IMR-90 (cell line): ENCODE data around the gene CACNA2D3. TPM values are rescaled to one million over a fixed set of nuclear protein-coding genes. Genes with fewer than 3 reads are reported as not detected.

Experiments
- ATAC-seq: fragments of 200-7000 bp; cut with Tn5 transposase; 2 replicates; pipeline ENCODE4 v1.9.1; 2020; ENCODE audit warnings: low read depth, mild to moderate bottlenecking, moderate library complexity
- BruUV-seq: library from RNA; stranded (reverse); fragments of 400-500 nt; replicated peaks from 2 replicates; lab custom pipeline; 2021; lab: Mats Ljungman, UMichigan
- CTCF ChIA-PET: fragments of 300-600 bp; formaldehyde crosslinking; extraction: SDS; loops from one replicate; lab custom pipeline; 2021; ENCODE audit warnings: antibody characterized with exemption; lab: Yijun Ruan, JAX
- POLR2A ChIA-PET: fragments of 300-600 bp; sonication (Branson Sonifier 250); formaldehyde crosslinking; loops from one replicate; lab custom pipeline; 2022; ENCODE audit warnings: antibody characterized with exemption; ENCODE audit not compliant: unreplicated experiment; lab: Charles Lee
- DNase-seq: peaks from one replicate; pipeline ENCODE4 v3.0.0; 2013
- H2AFZ ChIP-seq: replicated peaks from 2 replicates; pipeline ENCODE3; 2013; ENCODE audit warnings: low read length, mild to moderate bottlenecking; ENCODE audit not compliant: poor library complexity
- H2AK5ac ChIP-seq: 2 replicates; pipeline ENCODE4 v1.6.1; 2013; ENCODE audit warnings: low read depth, low read length, inconsistent platforms
- H2AK9ac ChIP-seq: replicated peaks from 2 replicates; pipeline ENCODE3; 2013; ENCODE audit warnings: mild to moderate bottlenecking, low read depth, low read length, moderate library complexity; ENCODE audit not compliant: poor library complexity
- H2BK120ac ChIP-seq: 2 replicates; pipeline ENCODE4 v1.6.1; 2013; ENCODE audit warnings: low read depth, low read length, inconsistent platforms
- H2BK15ac ChIP-seq: 3 replicates; pipeline ENCODE4 v1.6.1; 2013; ENCODE audit warnings: low read depth, low read length, inconsistent platforms
- H2BK20ac ChIP-seq: 2 replicates; pipeline ENCODE4 v1.6.1; 2013; ENCODE audit warnings: low read depth, mild to moderate bottlenecking, inconsistent platforms, low read length, moderate library complexity
- H2BK5ac ChIP-seq: 2 replicates; pipeline ENCODE4 v1.6.1; 2013; ENCODE audit warnings: mild to moderate bottlenecking, low read depth, low read length, inconsistent platforms; ENCODE audit not compliant: poor library complexity, severe bottlenecking
- H3K14ac ChIP-seq: replicated peaks from 2 replicates; pipeline ENCODE4 v1.6.1; 2013; ENCODE audit warnings: low read depth, low read length, inconsistent platforms
- H3K18ac ChIP-seq: 2 replicates; pipeline ENCODE4 v1.6.1; 2013; ENCODE audit warnings: low read depth, low read length, control low read depth
- H3K23ac ChIP-seq: 2 replicates; pipeline ENCODE4 v1.6.1; 2013; ENCODE audit warnings: low read depth, low read length, inconsistent platforms
- H3K27ac ChIP-seq: 2 replicates; pipeline ENCODE4 v1.5.1; 2013; ENCODE audit warnings: mild to moderate bottlenecking, control low read depth, low read length; ENCODE audit not compliant: insufficient read depth
- H3K27me3 ChIP-seq: 2 replicates; pipeline ENCODE4 v1.6.1; 2013; ENCODE audit warnings: low read length; ENCODE audit not compliant: control insufficient read depth, insufficient read depth
- H3K36me3 ChIP-seq: 2 replicates; pipeline ENCODE4 v1.6.1; 2013; ENCODE audit warnings: low read length, mixed read lengths; ENCODE audit not compliant: control insufficient read depth, insufficient read depth
- H3K4ac ChIP-seq: 2 replicates; pipeline ENCODE4 v1.6.1; 2013; ENCODE audit warnings: low read depth, low read length, inconsistent platforms
- H3K4me1 ChIP-seq: 2 replicates; pipeline ENCODE4 v1.6.1; 2013; ENCODE audit warnings: low read length, mixed read lengths; ENCODE audit not compliant: control insufficient read depth, insufficient read depth
- H3K4me2 ChIP-seq: 2 replicates; pipeline ENCODE4 v1.6.1; 2013; ENCODE audit warnings: low read depth, mild to moderate bottlenecking, control low read depth, low read length, moderate library complexity
- H3K4me3 ChIP-seq: 2 replicates; pipeline ENCODE4 v1.5.1; 2013; ENCODE audit warnings: low read depth, mild to moderate bottlenecking, control low read depth, low read length, moderate library complexity; ENCODE audit not compliant: insufficient read depth
- H3K56ac ChIP-seq: 2 replicates; pipeline ENCODE4 v1.6.1; 2013; ENCODE audit warnings: low read length, inconsistent platforms; ENCODE audit not compliant: insufficient read depth; ENCODE audit errors: extremely low read depth
- H3K79me1 ChIP-seq, 2 experiments: 2 replicates each; pipeline ENCODE4 v1.6.1; 2013; ENCODE audit warnings: low read length in 2 of 2, inconsistent platforms in 1 of 2, low read depth in 1 of 2
- H3K9ac ChIP-seq: 2 replicates; pipeline ENCODE4 v1.6.1; 2013; ENCODE audit warnings: low read depth, low read length, control low read depth
- H3K9me1 ChIP-seq: 2 replicates; pipeline ENCODE4 v1.6.1; 2013; ENCODE audit warnings: low read length, inconsistent platforms; ENCODE audit not compliant: insufficient read depth
- H3K9me3 ChIP-seq: 2 replicates; pipeline ENCODE4 v1.6.1; 2013; ENCODE audit warnings: low read length; ENCODE audit not compliant: control insufficient read depth, insufficient read depth
- H4K20me1 ChIP-seq: 2 replicates; pipeline ENCODE4 v1.6.1; 2013; ENCODE audit warnings: low read length, inconsistent platforms; ENCODE audit not compliant: insufficient read depth
- H4K5ac ChIP-seq: 2 replicates; pipeline ENCODE4 v1.6.1; 2013; ENCODE audit warnings: mild to moderate bottlenecking, low read depth, low read length, control low read depth
- H4K8ac ChIP-seq, 2 experiments: 2 replicates each; pipeline ENCODE4 v1.6.1; 2013; ENCODE audit warnings: low read depth in 2 of 2, low read length in 2 of 2, control low read depth in 1 of 2, inconsistent platforms in 1 of 2
- H4K91ac ChIP-seq: 2 replicates; pipeline ENCODE4 v1.6.1; 2013; ENCODE audit warnings: low read depth, low read length, inconsistent platforms; ENCODE audit not compliant: insufficient read depth
- FOS ChIP-seq: fragments of 150-350 bp; IDR thresholded peaks from 2 replicates; pipeline ENCODE4 v1.6.1; 2016; ENCODE audit warnings: low read depth, low read length
- MAFK ChIP-seq: IDR thresholded peaks from 2 replicates; pipeline ENCODE4 v1.6.1; 2012; ENCODE audit warnings: low read depth, low read length, improper control_type of control experiment
- RFX5 ChIP-seq: IDR thresholded peaks from 2 replicates; pipeline ENCODE4 v1.8.0; 2012; ENCODE audit warnings: low read depth, mild to moderate bottlenecking, low read length, moderate library complexity
- SMC3 ChIP-seq: fragments of 150-350 bp; IDR thresholded peaks from 2 replicates; pipeline ENCODE4 v1.6.1; 2016; ENCODE audit warnings: low read depth, mild to moderate bottlenecking, antibody characterized with exemption, low read length, moderate library complexity
- USF2 ChIP-seq: fragments of 150-350 bp; IDR thresholded peaks from 2 replicates; pipeline ENCODE4 v1.6.1; 2017; ENCODE audit warnings: mild to moderate bottlenecking, antibody characterized with exemption, low read length, low read depth
- WGBS, 2 experiments: methylation state at CpG; one replicate each; pipeline versions ENCODE4 v1.1.5 to v1.1.7; 2013; ENCODE audit warnings: missing lambda C conversion rate in 2 of 2; ENCODE audit not compliant: insufficient read length in 1 of 2; ENCODE audit errors: extremely low coverage in 2 of 2; 5-methylcytosine and 5-hydroxymethylcytosine counted together
- dilution Hi-C: fragments of 300-500 bp; cut with HindIII; formaldehyde crosslinking; loops from one replicate; pipeline ENCODE4 v1.14.3; 2018; ENCODE audit warnings: low sequenced_read_pairs; ENCODE audit not compliant: unreplicated experiment
- in situ Hi-C: fragments of 300-500 bp; cut with MboI; formaldehyde crosslinking; loops from 3 replicates; pipeline ENCODE4 v1.14.3; 2019; ENCODE audit warnings: low sequenced_read_pairs, inconsistent platforms, mixed read lengths
- intact Hi-C: fragments of 100-400 bp; cut with micrococcal nuclease; formaldehyde crosslinking; loops from 2 replicates; pipeline ENCODE4 v1.10.0; 2022
- polyA plus RNA-seq, 3 experiments: library from polyadenylated mRNA; depleted of rRNA; stranded (reverse); fragments of >200 nt; gene quantifications; 2 replicates each; pipeline ENCODE4 v1.2.3, GENCODE V29; 2012; ENCODE audit warnings: low replicate concordance in 1 of 3
- total RNA-seq: library from RNA; depleted of rRNA; stranded (reverse); fragments of >200 nt; gene quantifications from 2 replicates; pipeline ENCODE4 v1.2.3, GENCODE V29; 2012

Gene CACNA2D3
- total and polyA plus RNA-seq, 2 of the 4 experiments (the other 2 are of a cell fraction): 0.36 to 0.41 TPM

GRCh38 chr3:54720604-54721003 is 598.3 kb downstream of the CACNA2D3 start:
- no TSS peak for BruUV-seq
- no peaks in the 10 kb centered on the region for H4K20me1 ChIP-seq
- H3K18ac ChIP-seq: no peak overlapping the region
- H4K5ac ChIP-seq: no peak overlapping the region
- no peak overlapping the region for H4K8ac ChIP-seq
- H2BK20ac ChIP-seq: no peak overlapping the region
- no peak overlapping the region for H3K23ac ChIP-seq
- H3K79me1 ChIP-seq: no peaks in the 10 kb centered on the region
- TF ChIP-seq USF2 (no peak), FOS (no peak), RFX5 (no peak), SMC3 (no peak), MAFK (0 out of 2 replicates have a peak, but pooled peaks have one; percentile 19)
- no peak overlapping the region for H2AFZ ChIP-seq
- H2BK15ac ChIP-seq: no peak overlapping the region
- no peak overlapping the region for H4K91ac ChIP-seq
- POLR2A ChIA-PET: no interaction called here
- dilution Hi-C loops (no loop called here), in situ Hi-C loops (no loop called here), intact Hi-C loops (no loop called here)
- no peaks in the 10 kb centered on the region for H3K9me3 ChIP-seq
- no peak overlapping the region for H3K4ac ChIP-seq
- H3K56ac ChIP-seq: no peak overlapping the region
- H2AK9ac ChIP-seq: no peak overlapping the region
- H3K36me3 ChIP-seq: no peaks in the 10 kb centered on the region
- DNase-seq (no peak), ATAC-seq (no peak)
- H3K14ac ChIP-seq: no peak overlapping the region
- H3K4me3 ChIP-seq: no peak overlapping the region
- no peak overlapping the region for H2AK5ac ChIP-seq
- no CpG with 5 or more reads among the region's 1 CpG for WGBS, 2 experiments
- H3K9me1 ChIP-seq: peaks cover 4% of the 10 kb centered on the region; the same call in 1 of the 2 replicates
- CTCF ChIA-PET: no interaction called here
- H3K27ac ChIP-seq: no peak overlapping the region
- H3K27me3 ChIP-seq: no peaks in the 10 kb centered on the region
- no peak overlapping the region for H2BK5ac ChIP-seq
- no peak overlapping the region for H2BK120ac ChIP-seq
- no peaks in the 10 kb centered on the region for H3K4me1 ChIP-seq
- no peak overlapping the region for H3K4me2 ChIP-seq
- no peak overlapping the region for H3K9ac ChIP-seq
